ENCODE data around the gene SRPK2. TPM values are rescaled to one million over a fixed set of nuclear protein-coding genes. Genes with fewer than 3 reads are reported as not detected.

SRPK2 gene
- total and polyA plus RNA-seq, 3 donors from 2014 or later: 181 to 293 (median 226) TPM

DNA sequence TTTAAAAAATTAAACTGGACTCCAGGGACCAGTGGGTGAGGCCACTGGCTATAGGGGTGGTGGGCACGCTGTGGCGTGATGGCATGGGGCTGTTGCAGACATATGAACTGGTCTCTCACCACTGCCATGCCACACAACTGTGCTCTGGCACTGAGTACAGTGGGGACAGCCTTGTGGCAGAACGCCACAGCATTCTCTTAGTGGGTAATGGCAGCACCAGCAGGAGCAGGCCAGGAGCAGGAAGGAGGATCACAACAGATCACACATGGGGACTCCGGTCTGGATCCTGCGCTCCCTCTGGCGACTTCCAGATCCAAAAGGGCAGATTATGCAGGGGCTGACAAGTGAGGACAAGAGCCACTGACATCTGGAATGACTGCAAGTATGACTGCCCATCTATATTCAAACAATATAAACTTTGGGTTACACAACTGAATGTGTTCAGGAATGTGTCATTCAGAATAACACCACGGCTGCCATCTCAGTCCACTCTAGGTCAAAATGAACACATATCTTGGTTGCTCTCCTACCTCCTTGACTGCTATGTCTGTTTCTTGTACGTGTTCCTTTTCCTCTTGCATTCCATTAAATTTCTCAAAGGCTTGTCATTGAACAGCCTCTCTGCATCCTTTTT, 198.7 kb downstream of the SRPK2 start:
- no peak for DNase-seq
- H3K27me3 ChIP-seq: no peaks in the 10 kb centered on the region
- intact Hi-C loops (cut with DNase I; ENCODE audit: low total_unique reads): no loop called here
- no peaks in the 10 kb centered on the region for H3K9me3 ChIP-seq
- H3K4me3 ChIP-seq: no peak overlapping the region
- no peaks in the 10 kb centered on the region for H3K36me3 ChIP-seq (ENCODE audit: low read depth, missing control alignments)
- 94 to 95% methylated on average over 7 to 8 of the region's 8 CpGs for WGBS, 2 donors
- H3K4me1 ChIP-seq: no peaks in the 10 kb centered on the region
- H3K27ac ChIP-seq: no peak overlapping the region
- TF ChIP-seq POLR2A (IDR thresholded peaks at IDR 0.05): no peak

DNA sequence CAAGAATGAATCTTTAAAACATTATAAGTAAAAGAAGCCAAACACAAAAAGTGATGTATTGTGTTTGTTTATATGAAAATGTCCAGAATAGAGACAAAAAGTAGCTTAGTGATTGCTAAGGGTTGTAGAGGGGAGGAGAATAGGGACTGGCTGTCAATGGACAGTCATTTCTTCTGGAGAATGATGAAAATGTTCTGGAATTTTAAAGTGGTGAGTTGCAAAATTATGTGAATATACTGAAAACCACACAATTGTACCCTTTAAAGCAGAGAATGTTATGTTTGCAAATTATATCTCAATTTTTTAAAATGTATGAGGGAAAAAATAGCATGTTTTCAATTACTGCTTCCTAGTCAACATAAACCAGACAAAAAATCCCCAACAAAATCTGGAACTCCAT, 200.5 kb downstream of the SRPK2 start:
- Histone ChIP-seq H3K36me3 (ENCODE audit: low read depth, missing control alignments) (no peaks in the 10 kb centered on the region), H3K4me3 (no peak overlapping the region), H3K27ac (no peak overlapping the region), H3K9me3 (no peaks in the 10 kb centered on the region), H3K27me3 (no peaks in the 10 kb centered on the region), H3K4me1 (no peaks in the 10 kb centered on the region)
- intact Hi-C loops (cut with DNase I; ENCODE audit: low total_unique reads): no loop called here
- DNase-seq: no peak
- TF ChIP-seq POLR2A (IDR thresholded peaks at IDR 0.05): no peak
- TF ChIP-seq, protein P1, sequence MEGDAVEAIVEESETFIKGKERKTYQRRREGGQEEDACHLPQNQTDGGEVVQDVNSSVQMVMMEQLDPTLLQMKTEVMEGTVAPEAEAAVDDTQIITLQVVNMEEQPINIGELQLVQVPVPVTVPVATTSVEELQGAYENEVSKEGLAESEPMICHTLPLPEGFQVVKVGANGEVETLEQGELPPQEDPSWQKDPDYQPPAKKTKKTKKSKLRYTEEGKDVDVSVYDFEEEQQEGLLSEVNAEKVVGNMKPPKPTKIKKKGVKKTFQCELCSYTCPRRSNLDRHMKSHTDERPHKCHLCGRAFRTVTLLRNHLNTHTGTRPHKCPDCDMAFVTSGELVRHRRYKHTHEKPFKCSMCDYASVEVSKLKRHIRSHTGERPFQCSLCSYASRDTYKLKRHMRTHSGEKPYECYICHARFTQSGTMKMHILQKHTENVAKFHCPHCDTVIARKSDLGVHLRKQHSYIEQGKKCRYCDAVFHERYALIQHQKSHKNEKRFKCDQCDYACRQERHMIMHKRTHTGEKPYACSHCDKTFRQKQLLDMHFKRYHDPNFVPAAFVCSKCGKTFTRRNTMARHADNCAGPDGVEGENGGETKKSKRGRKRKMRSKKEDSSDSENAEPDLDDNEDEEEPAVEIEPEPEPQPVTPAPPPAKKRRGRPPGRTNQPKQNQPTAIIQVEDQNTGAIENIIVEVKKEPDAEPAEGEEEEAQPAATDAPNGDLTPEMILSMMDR (IDR thresholded peaks at IDR 0.05): no peak

DNA sequence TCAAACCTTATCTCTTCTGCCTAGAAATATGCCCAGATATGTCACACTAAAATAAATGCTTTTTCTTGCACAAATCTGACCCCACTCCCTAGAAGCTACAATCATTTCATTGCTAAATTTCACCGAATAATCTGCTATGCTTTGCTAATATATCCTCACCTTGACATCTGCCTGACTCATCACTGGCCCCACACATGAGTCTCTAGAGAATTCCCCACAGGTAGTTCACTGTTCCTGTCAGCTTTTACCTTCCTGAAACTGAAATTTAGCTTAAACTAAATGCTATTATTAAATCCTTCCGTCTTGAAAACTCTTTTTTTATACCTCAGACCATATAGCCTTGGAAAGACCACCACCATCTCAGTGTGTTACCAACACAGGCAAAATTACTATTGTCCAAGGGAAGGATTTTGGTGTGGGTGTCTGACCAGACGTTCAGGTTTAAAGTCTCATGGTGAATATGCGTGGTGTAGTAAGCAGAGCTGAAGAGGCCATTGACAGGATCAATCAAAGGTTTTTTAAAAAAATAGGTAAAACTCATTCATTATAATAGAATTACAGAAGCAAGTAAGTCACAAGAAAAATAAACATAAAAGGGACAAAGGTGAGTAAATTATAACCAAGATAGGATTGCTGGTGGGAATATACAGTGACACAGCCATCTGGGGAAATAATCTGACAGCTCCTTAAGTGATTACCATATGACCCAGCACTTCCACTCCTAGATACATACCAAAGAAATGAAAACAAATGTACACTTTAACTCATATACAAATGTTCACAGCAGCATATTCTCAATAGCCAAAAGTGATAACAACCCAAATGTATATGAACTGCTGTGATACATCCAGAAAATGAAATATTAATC, 201.2 kb downstream of the SRPK2 start:
- Histone ChIP-seq H3K9me3 (no peaks in the 10 kb centered on the region), H3K4me3 (no peak overlapping the region), H3K4me1 (no peaks in the 10 kb centered on the region), H3K27me3 (no peaks in the 10 kb centered on the region), H3K27ac (no peak overlapping the region), H3K36me3 (ENCODE audit: low read depth, missing control alignments) (no peaks in the 10 kb centered on the region)
- no peak for DNase-seq
- intact Hi-C loops (cut with DNase I; ENCODE audit: low total_unique reads): no loop called here
- 79 to 88% methylated on average over 4 of the region's 4 CpGs for WGBS, 2 donors
- TF ChIP-seq, protein P1 (IDR thresholded peaks at IDR 0.05): no peak
- TF ChIP-seq POLR2A (IDR thresholded peaks at IDR 0.05): no peak

GRCh38 chr7:105185290-105186010, 203.3 kb downstream of the SRPK2 start:
- no peak overlapping the region for H3K4me3 ChIP-seq
- no peaks in the 10 kb centered on the region for H3K36me3 ChIP-seq (ENCODE audit: low read depth, missing control alignments)
- no peak for TF ChIP-seq POLR2A (IDR thresholded peaks at IDR 0.05)
- TF ChIP-seq, protein P1 (IDR thresholded peaks at IDR 0.05): no peak
- no peak for DNase-seq
- H3K9me3 ChIP-seq: no peaks in the 10 kb centered on the region
- intact Hi-C loops (cut with DNase I; ENCODE audit: low total_unique reads): no loop called here
- 80 to 91% methylated on average over 2 of the region's 2 CpGs for WGBS, 2 donors
- H3K27ac ChIP-seq: no peak overlapping the region
- no peaks in the 10 kb centered on the region for H3K27me3 ChIP-seq
- H3K4me1 ChIP-seq: no peaks in the 10 kb centered on the region

- Histone ChIP-seq H3K36me3 (ENCODE audit: low read depth, missing control alignments) (no peaks in the 10 kb centered on the region), H3K27ac (no peak overlapping the region), H3K4me3 (no peak overlapping the region), H3K9me3 (no peaks in the 10 kb centered on the region), H3K27me3 (no peaks in the 10 kb centered on the region), H3K4me1 (no peaks in the 10 kb centered on the region)
- WGBS, 2 donors: 88 to 98% methylated on average over 2 of the region's 2 CpGs
- DNase-seq: no peak
- TF ChIP-seq POLR2A (IDR thresholded peaks at IDR 0.05): no peak
- TF ChIP-seq, protein P1 (IDR thresholded peaks at IDR 0.05): no peak
- intact Hi-C loops (cut with DNase I; ENCODE audit: low total_unique reads): no loop called here
Observed at GRCh38 chr7:105180002-105180401, 208.7 kb downstream of the SRPK2 start.

Data from testis (tissue), 3 donors.